ENCODE results near the gene C2CD4D. TPM values are rescaled to one million over a fixed set of nuclear protein-coding genes. Genes with fewer than 3 reads are reported as not detected.
A peak's percentile ranks its signal among the peaks of the same experiment; 100 is the strongest.

C2CD4D gene
- total RNA-seq, 3 donors from 2014 or later = 0.33 to 0.90 (median 0.87) TPM

DNA sequence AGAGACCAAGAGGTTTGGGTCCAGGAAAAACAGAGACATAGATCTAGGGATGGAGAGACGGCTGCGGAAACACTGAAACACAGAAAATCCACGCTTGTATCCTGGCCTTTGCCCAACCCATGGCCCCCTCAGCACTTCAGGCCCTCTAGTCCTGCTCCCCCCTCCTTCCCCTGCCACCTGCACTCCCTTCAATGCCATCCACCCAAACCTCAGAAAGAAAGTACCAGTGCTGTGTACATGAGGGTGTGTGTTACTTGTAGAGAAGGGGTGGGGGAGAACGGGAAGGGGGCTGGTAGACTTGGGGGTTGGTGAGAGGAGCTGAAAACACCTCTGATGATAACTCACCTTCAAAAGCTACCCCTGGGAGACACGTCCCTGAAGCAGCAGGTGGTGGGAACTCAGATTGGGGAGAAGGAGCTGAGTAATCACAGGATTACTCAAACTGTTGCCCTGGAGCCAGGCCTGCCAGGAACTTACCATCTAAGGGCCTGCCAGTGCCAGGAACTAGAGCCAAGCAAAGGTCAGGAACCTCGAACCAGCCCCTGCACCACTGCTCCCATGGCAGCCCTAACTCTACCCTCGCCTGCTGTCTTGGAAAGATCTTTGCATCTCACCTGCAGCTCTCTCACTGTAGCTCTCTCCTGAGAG lies 19.5 kb downstream of the C2CD4D start:
- ATAC-seq = peak in 1 of 2 donors; percentile 15
- Mint-ChIP-seq H3K27me3 (ENCODE audit: low read depth) (no peaks in the 10 kb centered on the region), H3K9me3 (no peaks in the 10 kb centered on the region), H3K36me3 (ENCODE audit: insufficient read depth) (no peaks in the 10 kb centered on the region), H3K4me3 (no peak overlapping the region), H3K4me1 (ENCODE audit: low read depth) (peaks cover 70% of the 10 kb centered on the region)
- no peak for DNase-seq

DNA sequence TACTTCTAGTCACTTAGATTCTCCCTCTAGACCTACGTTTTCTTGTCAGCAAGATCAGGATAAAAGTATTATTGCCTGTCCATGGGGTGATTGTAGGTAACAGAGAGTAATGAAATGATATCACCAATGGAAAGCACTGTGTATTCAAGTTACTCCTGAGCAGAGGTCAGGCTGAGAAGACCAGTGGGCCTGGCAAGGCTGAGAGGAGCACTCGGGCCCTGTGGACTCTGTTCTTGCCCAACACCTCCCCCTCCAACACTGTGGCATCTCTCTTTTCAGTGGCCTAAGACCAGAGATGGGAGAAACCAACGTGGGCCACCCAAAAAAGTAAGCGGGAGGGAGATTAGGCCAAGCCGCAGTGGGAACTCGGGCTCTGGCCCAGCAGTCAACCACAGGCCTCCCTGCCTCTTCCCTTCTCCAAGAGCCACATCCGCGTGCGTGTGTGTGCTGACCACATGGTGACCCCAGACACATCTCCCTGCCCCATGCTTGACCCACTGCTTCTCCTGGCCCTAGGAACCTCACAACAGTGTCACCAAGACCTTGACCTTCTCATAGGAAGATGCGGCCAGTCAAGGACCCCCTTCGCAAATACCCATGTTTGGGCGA lies 20.3 kb downstream of the C2CD4D start:
- Mint-ChIP-seq H3K36me3 (ENCODE audit: insufficient read depth) (no peaks in the 10 kb centered on the region), H3K4me3 (no peak overlapping the region), H3K27me3 (ENCODE audit: low read depth) (no peaks in the 10 kb centered on the region), H3K9me3 (no peaks in the 10 kb centered on the region), H3K4me1 (ENCODE audit: low read depth) (peaks cover 73% of the 10 kb centered on the region)
- ATAC-seq = no peak
- DNase-seq = no peak

DNA sequence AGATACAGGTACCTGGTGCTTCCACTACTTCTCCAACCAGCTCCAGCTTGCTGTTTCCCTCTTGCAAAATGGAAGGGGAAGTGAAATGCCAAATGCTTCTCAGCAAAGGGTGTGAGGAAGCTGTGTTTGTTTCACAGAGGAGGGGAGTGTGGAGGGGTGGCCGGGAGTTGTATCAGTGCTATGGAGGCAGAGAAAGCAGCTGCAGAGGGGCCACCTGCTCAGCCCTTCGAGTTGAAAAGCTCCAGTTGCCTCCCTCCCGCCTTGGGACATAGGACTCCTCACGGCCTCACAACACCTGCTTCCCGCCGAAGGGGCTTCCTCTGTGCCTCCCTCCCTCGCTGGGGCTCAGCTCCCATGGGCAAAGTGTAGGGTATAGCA lies 22.3 kb downstream of the C2CD4D start:
- ATAC-seq (no peak), DNase-seq (no peak)
- H3K27me3 Mint-ChIP-seq (ENCODE audit: low read depth) = no peaks in the 10 kb centered on the region
- H3K36me3 Mint-ChIP-seq (ENCODE audit: insufficient read depth) = no peaks in the 10 kb centered on the region
- H3K9me3 Mint-ChIP-seq = no peaks in the 10 kb centered on the region
- H3K4me1 Mint-ChIP-seq (ENCODE audit: low read depth) = peaks cover 73% of the 10 kb centered on the region
- H3K4me3 Mint-ChIP-seq = no peak overlapping the region

DNA sequence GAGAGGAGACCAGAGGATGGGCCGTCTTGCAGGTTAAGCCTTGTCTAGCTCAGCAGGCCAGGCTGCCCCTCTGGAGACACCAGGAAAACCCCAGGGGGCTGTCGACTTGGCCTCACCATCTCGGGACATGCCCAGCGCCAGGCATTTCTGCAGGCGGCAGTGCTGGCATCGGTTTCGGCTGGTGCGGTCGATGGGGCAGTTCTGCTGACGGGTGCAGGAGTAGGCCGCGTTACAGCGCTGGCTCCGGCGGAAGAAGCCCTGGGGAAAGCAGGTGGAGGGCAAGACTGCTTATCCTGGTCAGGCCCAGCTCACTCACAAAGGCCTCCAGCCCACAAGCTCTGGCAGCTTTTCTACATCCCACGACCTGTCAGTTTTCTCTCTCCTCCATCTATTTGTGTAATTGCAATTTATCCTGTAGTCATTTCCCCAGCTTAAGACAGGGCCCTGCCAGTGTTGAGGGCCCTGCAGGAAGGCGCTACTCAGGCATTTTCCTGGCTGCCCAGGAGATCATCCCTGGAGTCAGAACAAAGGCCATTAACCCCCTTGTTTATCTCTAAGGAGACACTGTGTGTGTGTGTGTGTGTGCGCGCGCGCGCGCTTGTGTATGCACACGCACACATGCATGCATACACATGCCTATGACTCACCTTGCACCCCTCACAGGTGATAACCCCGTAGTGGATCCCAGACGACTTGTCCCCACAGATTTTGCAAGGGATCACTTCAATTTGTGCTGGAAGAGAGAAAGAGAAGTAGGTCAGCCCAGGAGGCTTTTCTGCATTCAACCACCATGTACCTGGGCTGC lies 22.9 kb downstream of the C2CD4D start:
- no peak for ATAC-seq
- Mint-ChIP-seq H3K4me3 (no peak overlapping the region), H3K4me1 (ENCODE audit: low read depth) (peaks cover 69% of the 10 kb centered on the region), H3K36me3 (ENCODE audit: insufficient read depth) (no peaks in the 10 kb centered on the region), H3K9me3 (no peaks in the 10 kb centered on the region), H3K27me3 (ENCODE audit: low read depth) (no peaks in the 10 kb centered on the region)
- no peak for DNase-seq

DNA sequence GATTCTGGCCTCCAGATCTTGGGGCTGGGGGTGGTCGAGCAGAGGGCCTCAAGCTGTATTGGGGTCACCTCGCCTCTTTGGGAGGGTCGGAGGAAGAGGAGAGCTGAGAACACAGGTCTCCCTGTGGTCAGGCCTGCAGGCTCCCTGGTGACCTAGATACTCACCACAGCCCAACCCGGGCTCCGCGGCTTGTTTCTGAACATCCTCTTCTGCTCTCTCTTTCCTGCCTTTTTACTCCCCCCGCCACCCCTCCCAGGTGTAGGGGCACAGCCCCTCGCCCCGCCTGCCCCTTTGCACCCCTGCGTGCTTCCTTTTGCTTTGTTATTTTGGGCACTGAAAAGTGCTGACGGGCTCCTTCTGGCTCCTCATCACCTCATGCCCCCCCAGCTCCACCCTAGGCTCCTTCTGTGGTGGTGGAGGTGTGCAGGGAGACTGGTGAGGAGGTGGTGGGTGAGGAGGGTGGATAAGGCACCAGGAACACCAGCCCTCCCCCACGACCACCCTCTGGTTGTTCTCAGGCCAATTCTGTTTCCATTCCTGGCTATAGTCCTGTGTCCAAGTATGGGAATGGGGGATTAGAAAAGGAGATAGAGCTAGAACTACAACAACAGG lies 23.8 kb downstream of the C2CD4D start:
- Mint-ChIP-seq H3K4me3 (peak overlapping the region; percentile 11), H3K9me3 (no peaks in the 10 kb centered on the region), H3K36me3 (ENCODE audit: insufficient read depth) (no peaks in the 10 kb centered on the region), H3K27me3 (ENCODE audit: low read depth) (no peaks in the 10 kb centered on the region), H3K4me1 (ENCODE audit: low read depth) (peaks cover 59% of the 10 kb centered on the region)
- DNase-seq = no peak
- ATAC-seq = peak; percentile 42 to 45

DNA sequence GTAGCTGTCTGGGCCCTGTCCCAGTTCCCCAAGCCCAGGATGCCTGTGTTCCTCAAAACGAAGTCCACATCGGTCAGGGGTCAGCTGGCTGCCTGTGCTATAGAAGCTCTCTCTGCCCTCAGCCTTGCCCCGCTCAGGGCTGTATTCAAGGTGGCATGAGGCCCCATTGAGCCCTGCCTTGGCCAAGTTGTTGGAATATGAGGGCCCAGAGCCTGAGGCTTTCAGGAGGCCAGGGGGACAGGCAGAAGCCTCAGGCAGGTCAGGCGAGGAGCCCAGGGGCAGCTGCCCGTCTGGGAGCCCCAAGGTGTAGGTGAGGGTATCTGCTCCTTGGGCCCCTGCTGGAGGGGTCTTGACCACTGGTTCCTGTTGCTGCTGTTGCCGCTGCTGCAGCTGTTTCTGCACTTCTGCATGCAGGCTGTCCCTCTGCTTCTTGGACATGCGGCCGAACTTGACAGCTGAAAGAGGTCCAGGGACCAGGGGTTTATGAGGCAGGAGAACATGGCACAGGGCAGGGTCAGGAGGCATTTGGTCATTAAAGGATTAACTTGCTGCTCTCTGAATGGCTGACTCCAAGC lies 24.6 kb downstream of the C2CD4D start:
- Mint-ChIP-seq H3K27me3 (ENCODE audit: low read depth) (no peaks in the 10 kb centered on the region), H3K4me1 (ENCODE audit: low read depth) (peaks cover 52% of the 10 kb centered on the region), H3K4me3 (no peak overlapping the region), H3K9me3 (no peaks in the 10 kb centered on the region), H3K36me3 (ENCODE audit: insufficient read depth) (no peaks in the 10 kb centered on the region)
- DNase-seq (no peak), ATAC-seq (no peak)

DNA sequence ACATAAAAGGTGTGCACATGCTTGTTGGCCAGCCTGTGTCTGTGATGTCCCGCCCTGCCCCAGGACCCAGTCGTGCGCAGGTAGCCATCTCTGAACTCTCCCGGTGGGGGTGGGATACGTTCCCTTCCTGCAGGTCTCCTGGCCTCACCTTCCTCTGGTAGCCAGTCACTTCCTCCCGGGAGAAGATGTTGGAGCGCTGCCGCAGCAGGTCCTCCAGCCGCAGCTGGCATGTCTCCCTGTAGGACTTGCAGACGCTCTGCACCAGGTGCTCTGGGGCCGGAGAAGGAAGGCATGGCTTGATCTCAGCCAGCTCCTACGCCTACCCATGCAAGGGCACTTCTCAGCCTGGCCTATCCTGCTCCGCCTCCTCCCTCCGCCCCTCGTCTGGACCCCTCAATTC lies 25.2 kb downstream of the C2CD4D start:
- H3K27me3 Mint-ChIP-seq (ENCODE audit: low read depth) = no peaks in the 10 kb centered on the region
- no peak for DNase-seq
- H3K4me3 Mint-ChIP-seq = no peak overlapping the region
- H3K4me1 Mint-ChIP-seq (ENCODE audit: low read depth) = peaks cover 46% of the 10 kb centered on the region
- no peaks in the 10 kb centered on the region for H3K9me3 Mint-ChIP-seq
- no peaks in the 10 kb centered on the region for H3K36me3 Mint-ChIP-seq (ENCODE audit: insufficient read depth)
- no peak for ATAC-seq

DNA sequence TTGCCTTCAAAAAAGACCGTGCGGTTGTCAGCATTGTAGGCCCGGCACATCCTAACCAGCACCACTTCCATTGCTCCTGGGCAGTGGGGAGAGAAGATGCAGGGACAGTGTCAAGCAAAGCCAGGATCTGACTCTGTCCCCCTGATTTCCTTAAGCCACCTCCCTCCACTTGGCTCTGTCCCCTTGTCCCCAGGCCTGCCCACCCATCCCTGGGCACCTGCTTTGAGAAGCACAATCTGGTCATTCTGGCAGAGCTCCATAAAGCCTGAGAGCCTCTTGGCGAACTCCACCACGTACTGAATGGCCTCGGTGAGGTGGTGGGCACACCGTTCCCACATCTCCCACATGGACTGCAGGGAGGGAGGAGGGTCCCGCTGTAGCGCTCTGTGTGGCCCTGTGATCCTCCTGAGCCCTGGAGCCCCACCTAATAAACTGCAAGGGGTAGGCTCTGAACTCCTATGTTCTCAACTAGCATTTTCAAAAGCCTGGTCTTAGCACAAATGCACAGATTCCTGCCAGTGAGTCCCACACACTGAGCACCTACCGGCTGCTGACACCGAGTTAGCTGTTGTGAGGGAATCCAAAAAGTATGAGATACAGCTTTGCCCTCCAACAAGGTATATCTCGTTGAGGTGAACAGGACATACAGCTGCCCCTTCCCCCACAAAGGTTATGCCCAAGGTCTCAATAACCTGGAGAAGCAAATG lies 26.2 kb downstream of the C2CD4D start:
- H3K36me3 Mint-ChIP-seq (ENCODE audit: insufficient read depth) = no peaks in the 10 kb centered on the region

DNA sequence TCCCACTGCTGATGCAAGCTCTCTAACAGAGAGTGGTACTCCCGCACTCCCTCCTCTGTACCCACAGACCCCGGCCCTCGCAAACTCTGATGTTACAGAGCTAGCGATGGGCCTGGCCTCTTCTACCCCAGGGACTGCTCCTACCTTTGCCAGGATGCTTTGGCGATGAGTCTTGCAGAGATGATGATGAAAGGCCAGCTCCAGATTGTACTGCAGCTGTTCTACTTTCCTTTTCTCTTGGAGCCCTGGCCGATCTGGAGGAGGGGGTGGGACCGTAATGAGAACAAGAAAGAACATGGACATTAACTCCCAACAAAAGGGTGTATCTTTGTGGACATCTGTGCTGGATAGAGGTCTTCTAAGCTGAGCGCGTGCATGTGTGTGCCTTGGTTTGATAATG lies 28.4 kb downstream of the C2CD4D start:
- H3K27me3 Mint-ChIP-seq (ENCODE audit: low read depth) = no peaks in the 10 kb centered on the region
- ATAC-seq (no peak), DNase-seq (no peak)
- H3K4me3 Mint-ChIP-seq = no peak overlapping the region
- no peaks in the 10 kb centered on the region for H3K36me3 Mint-ChIP-seq (ENCODE audit: insufficient read depth)
- H3K9me3 Mint-ChIP-seq = no peaks in the 10 kb centered on the region
- H3K4me1 Mint-ChIP-seq (ENCODE audit: low read depth) = peaks cover 29% of the 10 kb centered on the region

More for the DNA sequence above, 26.2 kb downstream of the C2CD4D start:
- Mint-ChIP-seq H3K4me1 (ENCODE audit: low read depth) (peaks cover 46% of the 10 kb centered on the region), H3K9me3 (no peaks in the 10 kb centered on the region), H3K4me3 (no peak overlapping the region), H3K27me3 (ENCODE audit: low read depth) (no peaks in the 10 kb centered on the region)
- DNase-seq (no peak), ATAC-seq (no peak)

DNA sequence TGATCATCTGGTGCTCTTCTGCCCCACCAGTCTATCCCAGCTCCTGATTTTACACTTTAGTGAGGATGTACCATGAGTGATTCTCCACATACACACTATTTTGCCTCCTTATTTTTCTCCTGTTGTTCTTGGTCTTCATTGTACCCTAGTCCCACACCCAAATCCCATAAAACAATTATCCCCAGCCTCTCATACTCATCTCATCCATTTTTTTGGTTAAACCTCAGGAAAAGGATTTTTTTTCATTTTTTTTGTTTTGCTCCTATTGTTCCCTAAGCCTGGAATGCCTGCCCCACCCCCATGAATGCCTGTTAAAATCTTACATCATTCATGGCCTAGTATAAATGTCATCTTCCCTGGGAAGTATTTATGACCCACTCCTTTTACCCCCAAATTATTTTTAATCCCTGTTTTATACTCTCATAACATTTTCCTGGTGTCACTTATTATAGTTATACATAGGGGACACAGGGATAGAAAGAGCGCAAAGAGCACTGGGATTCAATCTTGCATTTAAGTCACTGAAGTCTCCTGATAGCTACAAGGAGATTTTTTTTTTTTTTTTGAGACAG lies 29.5 kb downstream of the C2CD4D start:
- Mint-ChIP-seq H3K4me1 (ENCODE audit: low read depth) (peaks cover 19% of the 10 kb centered on the region), H3K27me3 (ENCODE audit: low read depth) (no peaks in the 10 kb centered on the region), H3K9me3 (no peaks in the 10 kb centered on the region), H3K36me3 (ENCODE audit: insufficient read depth) (no peaks in the 10 kb centered on the region), H3K4me3 (no peak overlapping the region)
- DNase-seq = no peak
- ATAC-seq = no peak

DNA sequence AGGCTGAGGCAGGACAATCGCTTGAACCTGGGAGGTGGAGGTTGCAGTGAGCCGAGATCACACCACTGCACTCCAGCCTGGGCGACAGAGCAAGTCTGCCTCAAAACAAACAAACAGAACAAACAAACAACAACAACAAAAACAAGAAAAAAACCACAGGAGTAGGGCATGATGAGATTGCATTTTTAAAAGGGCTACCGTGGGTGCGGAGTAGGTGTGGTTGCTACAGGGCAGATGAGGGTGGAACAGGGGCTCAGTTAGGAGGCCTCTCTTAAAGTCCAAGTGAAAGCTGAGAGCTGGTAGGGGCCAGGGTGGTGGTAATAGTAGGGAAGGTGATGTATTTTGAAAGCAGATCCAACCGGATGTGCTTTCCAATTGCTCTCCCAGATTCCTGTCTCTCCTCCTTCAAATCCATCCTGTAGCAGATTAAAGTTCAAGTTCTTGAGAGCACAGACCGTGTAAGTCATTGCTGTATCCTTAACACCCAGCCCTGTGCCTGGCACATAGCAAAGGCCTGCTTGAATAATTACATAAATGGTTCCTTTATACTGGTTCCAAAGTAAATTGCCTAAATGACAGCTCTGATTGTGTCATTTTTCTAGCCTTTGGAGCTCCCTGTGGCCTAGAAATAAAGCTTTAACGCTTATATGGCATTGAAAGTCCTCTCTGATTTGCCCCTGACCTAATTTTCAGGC lies 30.2 kb downstream of the C2CD4D start:
- Mint-ChIP-seq H3K27me3 (ENCODE audit: low read depth) (no peaks in the 10 kb centered on the region), H3K36me3 (ENCODE audit: insufficient read depth) (no peaks in the 10 kb centered on the region), H3K9me3 (no peaks in the 10 kb centered on the region), H3K4me1 (ENCODE audit: low read depth) (peaks cover 13% of the 10 kb centered on the region), H3K4me3 (no peak overlapping the region)
- no peak for DNase-seq
- ATAC-seq = no peak

DNA sequence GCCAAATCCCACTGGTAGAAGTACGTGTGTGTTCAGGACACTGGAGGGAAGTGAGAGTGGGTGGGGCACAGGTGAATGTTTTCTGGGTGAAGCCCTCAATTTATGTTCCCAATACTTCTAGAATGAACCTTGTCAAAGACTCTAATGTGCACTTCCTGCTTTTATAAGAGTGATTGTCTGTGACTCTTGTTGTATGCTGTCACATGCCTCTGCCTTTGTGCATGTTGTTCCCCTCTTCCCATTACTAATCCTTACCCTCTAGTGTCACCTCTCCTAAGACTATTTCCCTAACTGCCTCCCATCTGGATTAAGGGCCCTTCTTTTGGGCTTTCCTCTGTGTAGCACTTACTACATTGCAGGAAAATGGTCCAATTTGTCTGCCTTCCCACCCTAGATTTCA lies 31.9 kb downstream of the C2CD4D start:
- no peak for ATAC-seq
- no peak for DNase-seq
- Mint-ChIP-seq H3K9me3 (no peaks in the 10 kb centered on the region), H3K27me3 (ENCODE audit: low read depth) (no peaks in the 10 kb centered on the region), H3K4me1 (ENCODE audit: low read depth) (peaks cover 3% of the 10 kb centered on the region), H3K36me3 (ENCODE audit: insufficient read depth) (no peaks in the 10 kb centered on the region), H3K4me3 (no peak overlapping the region)

DNA sequence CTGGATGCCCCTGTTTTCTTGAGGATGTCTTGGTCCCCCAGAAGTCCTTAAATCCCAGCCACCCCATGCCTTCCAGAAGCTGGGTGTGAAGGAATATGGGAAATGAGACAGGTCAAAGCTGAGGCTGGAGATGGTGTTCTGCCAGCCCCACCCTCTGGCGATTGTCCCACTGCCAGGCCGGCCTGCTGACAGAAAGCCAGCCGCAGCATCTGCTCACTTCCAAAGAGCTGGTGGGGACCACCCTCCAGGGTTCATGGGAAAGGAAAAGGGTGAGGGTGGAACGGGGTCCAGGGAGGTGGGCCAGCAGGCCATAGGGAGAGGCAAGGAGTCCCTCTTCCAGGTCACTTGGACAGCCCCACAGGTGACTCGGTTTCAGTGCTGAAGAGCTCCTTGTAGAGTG lies 32.5 kb downstream of the C2CD4D start:
- H3K27me3 Mint-ChIP-seq (ENCODE audit: low read depth) = no peaks in the 10 kb centered on the region
- H3K9me3 Mint-ChIP-seq = no peaks in the 10 kb centered on the region
- ATAC-seq (no peak), DNase-seq (no peak)
- H3K4me3 Mint-ChIP-seq = no peak overlapping the region
- no peaks in the 10 kb centered on the region for H3K4me1 Mint-ChIP-seq (ENCODE audit: low read depth)
- no peaks in the 10 kb centered on the region for H3K36me3 Mint-ChIP-seq (ENCODE audit: insufficient read depth)
